Daoy (cell line): ENCODE data around the gene ACOX3. TPM values are rescaled to one million over a fixed set of nuclear protein-coding genes. Genes with fewer than 3 reads are reported as not detected.
A peak's percentile ranks its signal among the peaks of the same experiment; 100 is the strongest.
"Not testable (repeated sequence)": the region's sequence is repeated elsewhere in the genome, so short reads cannot be mapped to it uniquely, and the experiment has no call there.

Source experiments
- DNase-seq: peaks from one replicate; pipeline ENCODE4 v3.0.0-alpha.2; 2015; ENCODE audit warnings: low read depth
- total RNA-seq: library from RNA; depleted of rRNA; stranded (reverse); fragments of >200 nt; shearing (Covaris generic); gene quantifications from 2 replicates; pipeline ENCODE4 v1.2.3, GENCODE V29; 2014

ACOX3 gene
- total RNA-seq, 1 experiment from 2014 or later: 13.4 TPM

GRCh38 chr4:8406887-8407286, 33.6 kb downstream of the ACOX3 start:
- DNase-seq: not testable (repeated sequence)

- no peak for DNase-seq
These were observed 35.0 kb downstream of the ACOX3 start for GRCh38 chr4:8405516-8405875.

GRCh38 chr4:8404791-8405515, 35.6 kb downstream of the ACOX3 start:
- no peak for DNase-seq

GRCh38 chr4:8403976-8404375, 36.5 kb downstream of the ACOX3 start:
- no peak for DNase-seq

- peak; percentile 76 for DNase-seq
These were observed 37.3 kb downstream of the ACOX3 start for GRCh38 chr4:8403173-8403753.

- no peak for DNase-seq
These were observed 37.9 kb downstream of the ACOX3 start for GRCh38 chr4:8402640-8403039.

- DNase-seq: no peak
These were observed 38.3 kb downstream of the ACOX3 start for GRCh38 chr4:8402181-8402597.

- DNase-seq: no peak
These were observed 38.9 kb downstream of the ACOX3 start for GRCh38 chr4:8401665-8402064.

- no peak for DNase-seq
These were observed 39.7 kb downstream of the ACOX3 start for GRCh38 chr4:8400632-8401325.

GRCh38 chr4:8399298-8399697, 41.2 kb downstream of the ACOX3 start:
- DNase-seq: no peak

- DNase-seq: no peak
These were observed 42.2 kb downstream of the ACOX3 start for GRCh38 chr4:8398347-8398746.

- DNase-seq: no peak
These were observed 43.6 kb downstream of the ACOX3 start for GRCh38 chr4:8396762-8397406.

GRCh38 chr4:8395504-8396296, 44.8 kb downstream of the ACOX3 start:
- DNase-seq: no peak

GRCh38 chr4:8394806-8395205, 45.7 kb downstream of the ACOX3 start:
- DNase-seq: no peak

- no peak for DNase-seq
These were observed 46.4 kb downstream of the ACOX3 start for GRCh38 chr4:8394061-8394519.

- DNase-seq: peak; percentile 87
These were observed 46.9 kb downstream of the ACOX3 start for GRCh38 chr4:8393593-8394038.

GRCh38 chr4:8392591-8393190, 47.8 kb downstream of the ACOX3 start:
- no peak for DNase-seq

GRCh38 chr4:8391972-8392371, 48.6 kb downstream of the ACOX3 start:
- DNase-seq: peak; percentile 60

GRCh38 chr4:8391071-8391470, 49.5 kb downstream of the ACOX3 start:
- DNase-seq: no peak

GRCh38 chr4:8390577-8390976, 49.9 kb downstream of the ACOX3 start:
- no peak for DNase-seq

GRCh38 chr4:8388528-8388870, 52.0 kb downstream of the ACOX3 start:
- DNase-seq: no peak
